NCI-H2081 treated with DMSO at 0.1 percent for 48 hours (cell line): ENCODE measurements around the gene MAST2.
"Not testable (repeated sequence)": the region's sequence is repeated elsewhere in the genome, so short reads cannot be mapped to it uniquely, and the experiment has no call there.

Experiments
- DNase-seq: peaks from one replicate; lab custom pipeline; 2025; lab: John Stamatoyannopoulos, UW

Gene MAST2

DNA sequence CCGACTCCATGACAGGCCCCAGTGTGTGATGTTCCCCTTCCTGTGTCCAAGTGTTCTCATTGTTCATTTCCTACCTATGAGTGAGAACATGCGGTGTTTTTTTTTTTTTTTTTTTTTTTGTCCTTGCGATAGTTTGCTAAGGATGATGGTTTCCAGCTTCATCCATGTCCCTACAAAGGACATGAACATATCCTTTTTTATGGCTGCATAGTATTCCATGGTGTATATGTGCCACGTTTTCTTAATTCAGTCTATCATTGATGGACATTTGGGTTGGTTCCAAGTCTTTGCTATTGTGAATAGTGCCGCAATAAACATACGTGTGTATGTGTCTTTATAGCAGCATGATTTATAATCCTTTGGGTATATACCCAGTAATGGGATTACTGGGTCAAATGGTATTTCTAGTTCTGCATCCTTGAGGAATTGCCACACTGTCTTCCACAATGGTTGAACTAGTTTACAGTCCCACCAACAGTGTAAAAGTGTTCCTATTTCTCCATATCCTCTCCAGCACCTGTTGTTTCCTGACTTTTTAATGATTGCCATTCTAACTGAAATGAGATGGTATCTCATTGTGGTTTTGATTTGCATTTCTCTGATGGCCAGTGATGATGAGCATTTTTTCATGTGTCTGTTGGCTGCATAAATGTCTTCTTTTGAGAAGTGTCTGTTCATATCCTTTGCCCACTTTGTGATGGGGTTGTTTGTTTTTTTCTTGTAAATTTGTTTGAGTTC, 54.5 kb downstream of the MAST2 start:
- DNase-seq: not testable (repeated sequence)

DNA sequence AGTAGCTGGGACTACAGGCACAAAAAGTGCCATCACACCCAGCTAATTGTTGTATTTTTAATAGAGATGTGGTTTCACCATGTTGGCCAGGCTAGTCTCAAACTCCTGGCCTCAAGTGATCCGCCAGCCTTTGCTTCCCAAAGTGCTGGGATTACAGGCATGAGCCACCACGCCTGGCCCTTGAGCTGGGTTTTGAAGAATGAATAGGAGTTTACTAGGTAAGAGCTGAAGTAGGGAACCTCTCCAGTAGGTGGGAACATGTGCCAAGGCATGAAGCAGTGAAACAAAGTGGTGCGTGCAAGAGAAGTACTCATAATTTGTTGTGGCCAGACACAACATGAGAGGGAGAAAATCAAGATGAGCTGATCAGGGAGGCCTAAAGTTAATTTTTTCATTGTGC, 55.8 kb downstream of the MAST2 start:
- DNase-seq: no peak

DNA sequence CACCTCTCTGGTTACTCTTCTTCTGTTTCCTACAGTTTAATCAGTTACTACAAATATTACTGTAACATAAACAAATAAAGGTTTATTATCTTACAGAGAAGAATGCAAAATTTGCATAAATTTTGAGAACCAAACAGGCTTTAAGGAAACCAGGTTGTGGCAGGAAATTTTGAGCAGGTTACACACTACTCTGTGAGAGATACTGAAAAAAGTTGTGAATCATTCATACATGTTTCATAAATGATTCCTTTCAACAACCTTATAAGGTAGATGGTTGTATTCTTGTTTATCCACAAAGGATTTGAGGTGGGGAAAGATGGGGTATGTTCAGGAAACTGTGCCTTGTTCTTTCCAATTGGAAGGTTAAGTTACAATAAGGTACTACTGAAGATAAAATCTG, 58.6 kb downstream of the MAST2 start:
- DNase-seq: no peak

DNA sequence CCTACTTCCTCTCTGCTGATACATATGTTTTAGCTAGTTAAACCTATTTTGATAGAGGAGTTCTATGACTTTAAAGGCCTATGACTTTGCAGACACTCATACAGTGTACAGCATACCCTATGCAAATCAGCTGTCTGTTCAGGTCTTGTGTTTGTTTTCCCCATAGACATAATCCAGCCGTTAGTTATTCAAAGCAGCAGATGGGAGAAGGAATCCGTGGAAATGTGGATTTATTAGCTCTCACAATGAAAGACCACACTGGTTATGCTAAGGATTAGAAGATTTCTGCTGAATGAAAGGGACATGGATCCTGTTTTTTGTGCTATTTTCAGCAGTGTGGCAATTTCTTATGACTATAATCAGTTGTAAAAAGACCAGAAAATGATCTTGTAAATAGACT, 59.8 kb downstream of the MAST2 start:
- no peak for DNase-seq

DNA sequence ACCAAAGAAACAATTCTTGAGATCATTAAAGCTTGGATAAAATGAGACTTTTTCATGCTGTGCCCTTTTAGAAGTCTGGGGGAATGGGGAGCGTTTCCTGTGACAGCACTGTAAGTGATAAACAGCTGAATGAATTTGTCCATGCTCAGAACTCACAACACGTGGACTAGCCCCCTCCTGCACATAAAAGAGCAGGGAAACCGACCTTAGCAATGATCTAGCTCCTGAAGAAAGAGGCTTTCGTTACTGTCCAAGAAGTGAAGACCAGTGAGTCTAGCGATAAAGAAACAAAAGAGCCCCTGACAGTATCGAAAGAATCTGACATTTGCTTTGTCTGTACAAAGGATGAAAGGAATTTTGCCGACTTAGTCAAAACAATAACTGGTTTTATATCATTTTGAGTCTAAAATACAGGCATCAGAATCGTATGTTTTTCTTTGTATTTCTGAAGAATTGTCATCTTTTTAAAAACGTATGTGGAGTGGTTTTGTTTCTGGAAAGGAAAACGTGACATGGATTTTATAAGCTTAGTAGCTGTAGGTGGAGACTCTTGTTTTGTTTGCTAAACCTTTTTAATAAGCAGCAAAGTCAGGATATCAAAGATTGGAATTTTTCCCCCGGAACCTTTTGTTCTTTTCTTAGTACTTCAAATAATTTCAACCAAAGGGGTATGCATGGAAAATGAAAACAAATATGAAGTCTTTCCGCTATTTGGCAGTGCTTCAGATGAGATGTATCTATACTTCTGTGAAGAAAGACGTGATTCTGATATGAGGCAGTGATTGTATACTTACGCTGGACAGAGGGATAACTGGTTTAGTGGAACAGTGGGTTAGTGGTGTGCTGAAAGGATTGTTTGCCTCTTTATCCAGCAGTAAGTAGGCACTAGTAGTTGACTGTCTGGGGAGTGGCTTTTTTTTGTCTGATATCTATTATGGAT, 61.0 kb downstream of the MAST2 start:
- DNase-seq: peak; percentile 26

DNA sequence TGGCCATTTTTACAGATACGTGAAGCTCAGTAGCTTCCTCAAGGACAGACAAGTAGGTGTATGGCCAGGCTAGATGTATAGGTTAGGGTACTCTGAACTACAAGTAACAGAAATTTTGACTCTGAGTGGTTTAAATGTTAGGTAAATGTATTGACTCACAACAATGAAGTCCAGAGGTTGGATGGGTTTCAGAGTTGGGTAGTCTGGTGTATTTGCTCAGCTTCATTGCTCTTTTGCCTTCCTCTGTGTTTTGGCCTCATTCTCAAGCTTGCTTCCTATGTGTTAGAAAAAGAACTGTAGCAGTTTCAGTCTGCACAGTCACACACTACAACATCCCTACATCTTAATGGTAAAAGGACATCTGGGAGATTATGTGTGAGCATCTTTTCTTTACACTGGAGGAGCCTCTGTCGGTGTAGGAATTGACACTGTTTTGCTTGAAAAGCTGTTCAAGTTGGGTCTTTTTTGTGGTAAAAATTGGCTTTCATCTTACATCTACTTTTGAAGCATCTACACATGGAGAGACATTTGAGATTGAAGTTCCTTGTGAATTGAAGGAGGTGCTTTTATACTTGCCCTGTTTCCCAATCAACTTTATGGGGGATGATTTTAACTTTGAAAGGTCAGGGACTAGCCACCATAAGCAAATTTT, 64.4 kb downstream of the MAST2 start:
- no peak for DNase-seq

DNA sequence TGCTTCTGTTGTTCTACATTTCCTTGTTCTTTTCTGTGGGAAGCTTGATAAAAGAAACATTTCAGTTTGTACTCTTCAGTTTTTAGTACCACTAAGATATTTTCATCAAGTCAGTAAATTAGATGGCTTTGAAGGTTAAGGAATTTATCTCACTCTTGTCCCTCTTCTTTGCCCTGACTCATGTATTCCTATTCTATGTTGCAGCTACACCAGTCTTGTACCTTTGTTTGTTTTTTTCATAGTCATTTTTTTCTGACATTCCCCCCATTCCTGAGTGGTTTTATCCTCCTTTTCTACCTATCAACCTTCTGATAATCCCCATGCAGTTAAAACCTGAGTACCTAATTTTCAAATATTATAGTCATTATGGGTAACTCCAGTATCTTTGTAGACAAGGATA, 65.4 kb downstream of the MAST2 start:
- DNase-seq: no peak

DNA sequence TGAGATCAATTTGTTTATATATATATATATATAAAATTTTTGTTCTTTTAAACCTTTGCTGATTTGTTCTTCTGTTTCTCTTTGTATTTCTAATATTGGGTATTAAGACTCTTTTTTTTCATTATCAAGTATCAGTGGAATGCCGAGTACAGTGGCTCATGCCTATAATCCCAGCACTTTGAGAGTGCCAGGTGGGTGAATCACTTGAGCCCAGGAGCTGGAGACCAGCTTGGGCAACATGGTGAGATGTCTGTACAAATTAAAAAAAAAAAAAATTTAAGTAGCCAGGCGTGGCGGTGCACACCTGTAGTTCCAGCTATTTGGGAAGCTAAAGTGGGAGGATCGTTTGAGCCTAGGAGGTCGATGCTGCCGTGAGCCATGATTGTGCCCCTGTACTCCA, 67.1 kb downstream of the MAST2 start:
- no peak for DNase-seq

DNA sequence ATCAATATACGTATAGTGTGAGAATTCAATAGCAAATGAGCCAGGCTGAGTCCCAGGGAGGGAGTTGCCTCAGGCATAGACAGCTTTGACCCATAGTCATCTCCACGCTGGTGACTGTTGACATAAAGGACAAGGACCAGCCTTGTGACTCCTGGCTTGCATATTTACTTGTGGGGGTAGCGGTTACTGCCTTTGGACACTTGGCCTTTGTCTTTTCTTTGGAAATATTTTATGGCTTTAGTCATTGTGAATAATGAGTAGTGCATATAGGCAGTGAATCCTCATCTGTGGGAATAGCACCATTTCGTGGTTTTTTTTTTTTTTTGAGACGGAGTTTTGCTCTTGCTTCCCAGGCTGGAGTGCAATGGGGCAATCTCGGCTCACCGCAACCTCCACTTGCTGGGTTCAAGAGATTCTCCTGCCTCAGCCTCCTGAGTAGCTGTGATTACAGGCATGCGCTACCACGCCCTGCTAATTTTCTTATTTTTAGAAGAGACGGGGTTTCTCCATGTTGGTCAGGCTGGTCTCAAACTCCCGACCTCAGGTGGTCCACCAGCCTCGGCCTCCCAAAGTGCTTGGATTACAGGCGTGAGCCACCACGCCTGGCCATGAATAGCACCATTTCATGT, 68.9 kb downstream of the MAST2 start:
- not testable (repeated sequence) for DNase-seq

DNA sequence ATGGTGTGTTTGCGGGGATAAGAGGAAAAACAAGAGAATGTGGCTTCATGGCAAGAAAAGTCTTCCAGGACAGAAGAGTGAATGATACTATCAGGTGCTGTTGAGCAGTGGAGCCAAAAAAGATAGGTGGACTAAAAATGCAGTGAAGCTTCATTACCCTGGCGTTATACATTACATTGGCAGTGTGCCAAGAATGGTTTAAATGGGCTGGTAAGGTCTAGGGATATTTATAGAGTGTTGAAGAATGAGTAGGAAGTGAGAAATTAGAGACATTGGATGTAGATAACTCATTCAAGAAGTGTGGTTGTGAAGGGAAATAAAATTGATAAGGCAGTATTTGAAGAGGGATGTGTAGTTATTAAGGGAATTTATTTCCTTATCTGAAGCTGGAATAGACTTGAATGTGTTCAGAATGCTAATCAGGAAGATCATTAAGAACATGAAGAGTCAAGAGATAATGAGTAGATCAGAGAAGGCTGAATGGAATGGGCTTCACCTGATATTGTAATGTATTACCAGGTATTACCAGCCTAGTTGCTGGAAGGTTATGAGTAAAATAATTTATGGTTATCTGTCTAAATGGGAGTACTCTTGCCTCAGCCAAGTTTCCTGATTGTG, 72.7 kb downstream of the MAST2 start:
- DNase-seq: peak; percentile 44

DNA sequence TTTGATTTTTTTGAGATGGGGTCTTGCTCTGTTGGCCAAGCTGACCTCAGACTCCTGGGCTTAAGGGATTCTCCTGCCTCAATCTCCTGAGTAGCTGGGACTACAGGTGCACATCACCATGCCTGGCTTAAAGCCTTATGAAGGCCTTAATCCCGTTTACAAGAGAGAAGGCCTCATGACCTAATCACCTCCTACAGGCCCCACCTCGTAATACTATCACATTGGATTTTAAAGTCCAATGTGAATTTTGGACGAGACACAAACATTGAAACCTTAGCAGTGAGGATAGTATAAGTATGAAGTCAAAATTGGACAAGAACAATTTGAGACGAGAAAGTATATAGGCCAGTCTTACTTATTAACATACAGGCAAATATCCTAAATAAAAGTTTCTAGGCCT, 73.9 kb downstream of the MAST2 start:
- no peak for DNase-seq

DNA sequence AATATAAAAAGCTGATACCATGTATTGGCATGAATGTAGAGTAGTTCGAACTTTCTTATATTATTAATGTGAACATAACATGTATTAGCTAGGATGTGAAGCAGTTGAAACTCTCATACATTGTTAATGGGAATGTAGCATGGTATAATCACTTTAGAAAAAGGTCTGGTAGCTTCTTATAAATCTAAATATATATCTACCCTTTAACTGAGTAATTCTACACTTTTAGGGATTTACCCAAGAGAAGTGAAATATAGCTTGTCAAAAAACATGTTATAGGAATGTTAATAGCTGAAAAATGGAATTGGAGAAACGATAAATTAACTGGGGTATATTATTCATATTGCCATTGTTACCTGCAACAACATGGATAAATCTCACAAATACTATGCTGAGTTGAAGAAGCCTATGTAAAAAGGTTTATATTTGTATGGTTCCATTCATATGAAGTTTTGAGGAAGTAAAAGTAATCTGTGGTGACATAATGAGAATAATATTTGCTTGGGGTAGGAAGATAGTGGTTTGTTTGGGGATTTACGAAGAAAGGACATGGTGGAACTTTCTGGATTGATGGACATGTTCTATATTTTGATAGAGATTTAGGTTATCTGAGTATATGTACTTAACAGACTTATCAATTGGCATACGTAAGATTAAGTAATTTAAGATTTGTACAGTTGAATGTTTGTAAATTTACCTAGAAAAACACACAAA, 76.6 kb downstream of the MAST2 start:
- no peak for DNase-seq

DNA sequence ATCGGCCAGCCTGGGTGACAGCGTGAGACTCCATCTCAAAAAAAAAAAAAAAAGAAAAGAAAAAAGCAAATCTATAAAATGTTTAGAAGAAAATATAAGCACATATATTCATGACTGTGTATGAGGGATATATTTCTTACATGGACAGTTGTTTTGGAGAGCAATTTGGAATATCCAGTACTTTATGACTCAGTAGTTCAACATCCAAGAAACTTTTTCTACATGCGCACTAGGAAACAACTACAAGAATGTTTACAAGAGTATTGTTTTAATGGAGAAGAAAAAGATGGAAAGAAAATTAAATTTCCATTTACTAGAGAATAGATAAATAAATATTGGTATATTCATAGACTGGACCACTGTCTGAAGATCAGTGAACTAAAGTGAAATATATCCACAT, 77.5 kb downstream of the MAST2 start:
- no peak for DNase-seq

DNA sequence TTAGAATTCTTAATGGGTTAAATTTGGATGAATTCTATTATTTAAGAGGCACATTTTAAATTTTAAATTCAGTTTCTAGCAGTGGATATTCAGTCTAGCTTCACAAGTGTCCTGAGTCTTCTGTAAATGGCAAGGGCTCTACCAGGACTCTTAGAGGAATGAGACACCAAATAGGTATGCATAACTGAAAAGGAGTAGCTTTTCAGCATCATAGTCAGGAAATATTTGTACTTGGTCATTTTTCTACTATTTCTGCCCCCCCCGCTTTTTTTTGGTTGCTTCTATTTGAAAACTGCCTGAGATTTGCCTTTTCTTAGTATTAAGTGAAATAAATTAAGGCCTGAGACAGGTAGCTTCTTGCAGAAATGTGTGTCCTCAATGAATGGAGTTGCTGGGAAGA, 80.2 kb downstream of the MAST2 start:
- no peak for DNase-seq

DNA sequence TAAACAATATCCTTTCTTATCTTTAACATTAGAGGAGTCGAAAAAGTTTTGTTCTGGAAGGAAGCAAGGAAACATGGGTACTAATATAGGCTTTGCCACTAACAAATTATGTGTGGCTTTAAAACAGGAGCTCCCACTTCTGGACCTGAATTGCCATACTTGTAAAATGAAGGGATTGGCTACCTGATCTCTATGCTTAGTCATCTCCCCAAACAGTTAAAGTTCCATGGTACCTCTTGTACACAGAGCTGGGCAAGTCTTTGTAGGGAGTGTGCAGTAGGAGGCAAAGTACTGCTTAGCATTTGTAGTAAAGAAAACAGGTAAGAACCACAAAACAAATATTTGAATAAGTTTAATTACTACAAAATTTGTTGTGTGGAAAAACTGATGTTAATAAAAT, 81.3 kb downstream of the MAST2 start:
- no peak for DNase-seq

DNA sequence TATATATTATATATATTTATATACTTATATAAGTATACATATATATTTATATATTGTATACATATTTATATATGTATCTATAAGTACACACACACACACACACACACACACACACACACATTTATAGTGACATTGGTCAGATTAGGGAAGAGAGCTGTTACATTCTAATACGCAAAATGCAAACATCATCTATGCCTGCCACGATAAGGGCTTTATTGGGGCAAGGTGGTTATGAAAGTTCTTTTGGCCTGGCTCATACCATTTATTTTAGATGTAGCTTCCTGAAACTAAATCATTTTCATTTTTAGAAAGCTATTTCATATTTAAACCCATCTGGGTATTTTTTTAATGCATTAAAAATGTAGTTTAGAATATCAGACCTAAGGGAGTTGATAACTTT, 82.8 kb downstream of the MAST2 start:
- no peak for DNase-seq

DNA sequence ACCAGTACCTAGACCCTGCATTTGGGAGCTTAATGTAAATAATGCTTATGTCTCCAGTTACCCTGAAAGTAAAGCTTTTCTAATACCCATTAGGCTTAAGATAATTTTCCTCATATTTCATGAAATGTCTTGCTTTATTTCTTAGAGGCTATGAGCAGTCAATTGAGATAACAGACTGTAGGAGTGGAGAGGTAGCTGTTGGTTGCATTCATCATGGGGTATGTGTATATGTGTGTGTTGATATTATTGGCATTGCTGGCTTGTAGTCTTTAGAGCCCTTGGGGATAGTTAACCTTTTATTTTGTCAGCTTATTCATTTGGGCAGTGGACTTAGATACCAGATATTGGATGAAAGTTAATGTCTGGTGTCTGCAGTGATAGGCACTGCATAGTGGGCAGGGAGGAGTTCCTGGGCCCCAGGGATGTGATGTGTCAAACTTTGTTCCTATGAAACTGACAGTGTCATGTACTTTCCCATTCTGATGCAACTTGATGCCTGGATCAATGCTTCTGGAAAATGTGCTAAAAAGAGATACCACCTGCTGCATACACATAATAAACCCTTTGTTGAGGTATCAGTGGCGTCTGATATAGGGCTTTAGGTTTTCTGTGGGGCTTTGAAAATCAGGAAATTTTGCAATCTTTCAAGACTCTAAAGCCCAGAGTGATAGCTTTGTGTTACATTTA, 83.9 kb downstream of the MAST2 start:
- DNase-seq: no peak

DNA sequence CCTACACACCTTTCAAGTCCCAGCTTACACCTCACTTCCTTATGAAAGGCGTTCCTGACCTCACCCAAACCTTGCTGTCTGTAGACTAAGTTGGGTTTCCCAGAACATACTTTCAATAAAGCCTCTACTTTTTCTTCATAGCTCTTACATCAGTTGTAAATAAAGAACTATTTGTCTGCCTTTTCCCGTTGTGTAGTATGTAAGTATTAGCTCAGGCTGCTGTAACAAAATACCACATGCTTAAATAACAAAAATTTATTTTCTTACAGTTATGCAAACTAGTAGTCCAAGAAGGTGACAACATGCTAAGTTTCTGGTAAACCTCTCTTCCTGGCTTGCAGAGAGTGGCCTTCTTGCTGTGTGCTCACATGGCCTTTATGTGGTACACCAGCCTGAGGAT, 86.7 kb downstream of the MAST2 start:
- DNase-seq: no peak

DNA sequence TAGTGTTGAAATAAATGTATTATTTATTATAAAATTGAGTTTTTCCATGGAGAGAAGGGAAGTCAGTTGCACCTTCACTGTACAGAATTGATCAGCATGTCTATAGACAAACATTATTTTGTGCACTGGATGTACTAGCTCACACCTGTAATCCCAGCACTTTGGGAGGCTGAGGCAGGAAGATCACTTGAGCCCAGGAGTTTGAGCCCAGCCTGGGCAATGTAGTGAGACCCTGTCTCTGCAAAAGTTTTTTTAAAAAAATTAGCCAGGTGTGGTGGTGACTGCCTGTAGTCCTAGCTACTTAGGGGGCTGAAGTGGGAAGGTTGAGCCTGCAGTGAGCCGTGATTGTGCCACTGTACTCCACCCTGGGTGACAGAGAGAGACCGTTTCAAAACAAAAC, 87.7 kb downstream of the MAST2 start:
- DNase-seq: no peak

DNA sequence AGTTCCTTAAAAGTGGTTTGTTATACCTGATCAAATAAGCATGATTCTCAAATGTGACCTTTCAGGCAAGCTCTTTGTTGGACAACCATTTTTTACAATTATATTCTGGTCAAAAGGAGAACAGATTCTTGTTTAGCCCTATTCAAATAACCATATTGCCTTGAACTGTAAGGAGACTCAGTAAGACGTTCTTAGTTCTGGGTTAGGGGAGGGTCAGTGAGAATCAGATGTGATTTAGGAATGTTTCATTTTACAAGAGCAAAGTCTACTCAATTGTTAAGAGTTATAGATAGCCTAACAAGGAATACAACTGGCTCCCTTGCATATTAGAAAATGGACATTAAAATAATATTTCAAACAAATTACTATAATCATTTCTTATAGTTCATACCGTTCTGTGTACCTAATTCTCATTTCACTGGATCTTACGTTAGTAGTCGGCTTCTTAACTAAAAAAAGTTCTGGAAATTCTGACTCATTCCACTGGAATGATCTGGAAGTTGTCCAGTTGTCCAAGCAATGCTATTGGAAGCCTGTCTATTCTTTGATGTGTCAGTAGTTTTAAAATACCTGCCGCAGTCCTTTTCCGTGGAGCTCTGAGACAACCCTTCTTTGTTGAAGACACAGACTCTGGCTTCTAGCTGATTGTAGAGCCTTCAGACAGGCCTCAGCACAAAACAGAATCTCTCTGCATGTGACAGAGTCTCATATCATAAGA, 88.8 kb downstream of the MAST2 start:
- no peak for DNase-seq
